Measurements from ENCODE around the gene TARS3.
A peak's percentile ranks its signal among the peaks of the same experiment; 100 is the strongest.
"Not testable (repeated sequence)": the region's sequence is repeated elsewhere in the genome, so short reads cannot be mapped to it uniquely, and the experiment has no call there.

The TARS3 gene

DNA sequence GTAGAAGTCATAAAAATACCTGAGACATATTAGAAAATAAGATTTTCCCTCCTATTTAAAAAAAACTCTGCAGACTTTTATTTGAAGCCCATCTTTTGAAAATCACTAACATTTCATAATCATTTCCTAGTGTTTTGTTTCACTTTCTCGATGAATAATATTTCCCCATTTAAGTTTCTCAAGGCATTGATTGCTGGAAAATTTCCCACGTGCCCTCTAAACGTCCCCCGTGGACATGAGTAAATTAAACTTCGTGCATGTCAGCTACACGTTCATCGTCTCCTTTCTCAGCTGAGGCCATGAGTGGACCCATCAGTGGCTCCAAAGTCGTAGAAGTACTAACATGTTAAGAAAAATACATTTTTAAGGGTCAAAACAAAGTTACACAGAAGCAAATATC lies 70.1 kb downstream of the TARS3 start:
- DNase-seq (ENCODE audit: low spot score), result no peak

DNA sequence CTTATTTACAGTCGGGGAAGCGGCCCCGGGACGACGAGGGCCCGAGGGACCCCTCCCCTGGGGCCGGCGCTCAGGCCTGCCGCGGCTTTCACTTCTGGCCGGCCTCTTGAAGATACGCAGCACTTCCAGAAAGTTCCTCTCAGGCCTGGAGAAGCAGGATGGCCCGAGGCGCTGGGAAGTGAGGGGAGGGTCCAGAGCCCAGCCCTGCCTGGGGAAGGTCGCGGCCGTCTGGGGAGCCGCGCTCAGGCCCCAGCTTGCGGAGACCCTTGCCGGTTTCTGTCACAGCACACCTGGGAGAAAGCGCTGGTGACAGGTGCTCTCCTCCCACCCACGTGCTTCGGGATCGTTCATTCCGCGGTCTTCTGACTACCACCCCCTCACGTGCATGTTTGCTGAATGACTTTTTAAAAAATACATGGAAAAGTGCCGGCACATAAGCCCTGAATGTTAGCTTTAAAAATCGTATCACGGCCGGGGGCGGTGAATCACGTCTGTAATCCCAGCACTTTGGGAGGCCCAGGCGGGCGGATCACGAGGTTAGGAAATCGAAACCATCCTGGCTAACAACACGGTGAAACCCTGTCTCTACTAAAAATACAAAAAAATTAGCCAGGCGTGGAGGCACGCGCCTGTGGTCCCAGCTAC lies 71.4 kb downstream of the TARS3 start:
- DNase-seq (ENCODE audit: low spot score), result no peak

- DNase-seq (ENCODE audit: low spot score), result peak; percentile 96
These were observed 72.0 kb downstream of the TARS3 start, which contains the start of gene TM2D3 for GRCh38 chr15:101652098-101652785. Gene TM2D3, minus strand, starts transcription at chr15:101652381. Its CDS starts 20 bp downstream, at chr15:101652361.

DNA sequence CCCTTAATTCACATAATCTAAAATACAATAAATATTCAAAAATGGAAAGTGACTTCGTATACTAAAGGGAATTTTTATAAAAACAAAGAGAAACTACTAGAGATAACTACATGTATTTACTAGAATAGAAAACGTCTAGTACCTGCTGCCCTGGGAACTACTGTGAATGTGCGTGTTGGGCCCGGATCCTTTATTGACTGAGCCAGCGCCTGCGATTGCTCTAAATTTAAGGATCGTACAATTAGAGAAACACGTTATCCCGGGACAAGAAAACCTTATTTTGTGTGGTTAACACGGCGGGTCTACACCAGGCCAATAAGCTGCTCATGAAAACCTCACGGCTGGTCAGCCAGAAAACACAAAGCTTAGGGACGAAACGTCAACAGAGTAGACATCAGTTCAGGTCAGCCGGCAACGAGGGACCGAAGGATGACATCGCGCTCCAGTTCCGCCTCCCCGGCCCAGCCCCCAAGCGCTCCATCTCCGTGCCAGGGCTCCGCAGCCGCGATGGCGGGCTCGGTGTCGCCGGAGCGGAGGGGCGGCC lies 72.6 kb downstream of the TARS3 start:
- DNase-seq (ENCODE audit: low spot score), result no peak

DNA sequence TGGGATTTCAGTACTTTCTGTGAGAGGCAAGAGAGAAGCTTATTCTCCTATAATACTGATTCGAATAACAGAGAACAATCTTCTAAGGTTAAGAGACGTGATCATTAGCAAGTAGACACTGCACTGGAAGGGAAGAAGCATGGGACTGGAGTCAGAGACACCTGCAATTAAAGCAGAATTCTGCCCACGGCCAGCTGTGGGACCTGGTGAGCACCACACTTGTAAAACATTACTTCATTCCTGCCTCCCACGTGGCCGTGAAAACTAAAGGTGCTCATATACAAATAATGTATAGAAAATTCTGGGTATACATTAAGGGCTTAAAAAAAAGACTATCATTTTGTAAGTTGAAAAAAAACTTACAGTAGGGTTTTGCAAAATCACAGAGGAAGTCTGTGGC lies 74.1 kb downstream of the TARS3 start:
- no peak for DNase-seq (ENCODE audit: low spot score)

DNA sequence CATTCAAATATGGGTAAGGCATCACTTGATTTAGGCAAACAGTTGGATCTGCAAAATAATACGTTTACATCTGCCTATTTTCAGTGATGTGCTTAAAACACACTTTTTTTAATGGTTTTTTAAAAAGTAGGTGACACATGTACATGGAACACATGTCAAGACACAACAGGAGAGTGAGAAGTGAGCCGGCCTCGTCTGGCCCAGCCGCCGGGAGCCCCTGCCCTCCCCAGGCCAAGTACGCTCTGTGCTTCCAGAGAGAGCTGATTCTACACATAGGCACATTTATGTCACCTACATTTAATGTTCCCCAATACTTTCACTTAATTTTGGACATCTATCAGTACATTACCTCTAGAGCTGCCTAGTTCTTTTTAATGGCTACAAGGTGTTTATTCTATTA lies 75.9 kb downstream of the TARS3 start:
- no peak for DNase-seq (ENCODE audit: low spot score)

DNA sequence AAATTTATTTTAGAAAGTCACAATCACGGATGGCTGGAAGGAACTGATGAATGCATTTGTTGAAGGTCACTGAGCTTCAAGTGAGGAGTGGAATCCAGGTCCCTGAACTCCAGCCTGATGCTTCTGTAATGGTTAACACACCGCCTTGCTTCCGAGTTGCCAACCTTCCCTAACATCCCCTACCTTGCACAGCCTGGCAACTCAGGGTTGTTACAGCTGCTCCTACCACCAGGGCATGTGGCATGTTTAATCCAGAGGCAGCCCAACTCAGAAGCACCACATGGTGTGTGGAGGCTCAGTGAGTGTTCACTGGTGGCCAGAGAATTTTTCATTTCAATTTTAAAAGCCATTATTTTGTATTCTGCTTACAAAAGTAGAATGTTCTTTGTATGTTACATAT lies 77.0 kb downstream of the TARS3 start:
- DNase-seq (ENCODE audit: low spot score), result no peak

DNA sequence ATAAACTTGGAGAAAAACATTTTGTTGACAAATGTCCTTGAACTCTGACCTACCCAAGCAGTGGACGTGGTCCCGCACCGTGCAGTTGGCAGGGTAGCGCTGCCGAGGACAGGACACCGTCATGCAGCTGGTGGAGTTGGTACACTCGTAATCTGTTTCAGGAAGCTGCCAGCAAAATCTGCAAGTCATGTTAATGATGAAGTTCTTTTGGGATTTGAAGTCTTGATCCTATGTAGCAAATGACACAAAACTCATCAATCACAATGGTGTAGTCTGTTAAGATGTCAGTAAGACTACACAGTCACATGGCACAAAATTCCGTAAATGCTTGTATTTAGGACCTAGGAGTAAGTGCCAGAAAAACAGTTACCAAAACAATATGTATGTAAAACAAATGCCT lies 77.6 kb downstream of the TARS3 start:
- no peak for DNase-seq (ENCODE audit: low spot score)

DNA sequence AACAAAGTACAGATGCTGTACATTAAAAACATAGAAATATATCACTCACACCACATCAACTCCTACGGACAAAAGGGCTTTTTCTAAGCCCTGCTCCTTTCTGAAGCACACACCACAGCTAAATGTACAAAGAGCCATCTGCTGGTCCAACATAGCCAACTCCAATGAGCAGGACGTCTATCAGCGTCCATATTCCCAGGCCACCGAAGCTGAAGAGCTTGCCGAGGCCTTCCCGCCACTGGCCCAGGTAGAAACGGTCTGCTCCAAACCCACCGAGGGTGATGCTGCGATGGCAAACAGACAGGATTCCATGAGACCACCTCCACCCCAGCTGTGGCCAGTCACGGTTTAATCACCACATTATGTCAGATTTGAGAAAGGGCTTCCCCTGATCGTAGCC lies 81.9 kb downstream of the TARS3 start:
- no peak for DNase-seq (ENCODE audit: low spot score)

GRCh38 chr15:101641894-101642293 lies 82.4 kb downstream of the TARS3 start:
- DNase-seq (ENCODE audit: low spot score), result peak; percentile 34

DNA sequence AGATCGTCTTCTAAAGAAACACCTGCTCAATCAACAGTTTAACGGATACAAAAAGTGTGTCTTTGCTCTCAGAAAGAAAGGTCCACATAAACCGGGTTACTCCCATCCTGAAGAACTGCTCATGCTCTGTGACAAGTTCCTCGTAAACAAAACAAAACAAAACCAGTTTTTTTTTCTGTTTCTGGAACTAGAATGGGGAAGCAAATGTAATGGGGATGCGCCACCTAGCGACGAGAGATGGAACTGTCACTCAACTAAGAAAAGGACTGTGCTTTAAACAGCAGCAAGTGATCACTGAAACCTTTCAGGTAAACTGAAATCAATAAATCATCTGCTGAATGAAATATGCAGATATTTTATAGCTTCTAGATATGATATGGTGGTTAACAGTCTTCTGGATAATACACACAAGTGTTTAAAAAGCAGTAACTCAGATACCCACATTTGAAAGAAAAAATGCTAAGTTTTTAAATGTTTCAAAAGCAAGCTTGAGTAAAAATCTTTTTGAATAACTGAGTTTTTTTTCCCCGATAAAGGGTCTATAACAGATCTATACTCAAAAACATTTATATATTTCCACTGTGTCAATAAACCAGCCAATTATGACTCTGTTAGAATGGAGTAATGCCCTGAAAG lies 83.0 kb downstream of the TARS3 start:
- DNase-seq (ENCODE audit: low spot score), result peak; percentile 66

DNA sequence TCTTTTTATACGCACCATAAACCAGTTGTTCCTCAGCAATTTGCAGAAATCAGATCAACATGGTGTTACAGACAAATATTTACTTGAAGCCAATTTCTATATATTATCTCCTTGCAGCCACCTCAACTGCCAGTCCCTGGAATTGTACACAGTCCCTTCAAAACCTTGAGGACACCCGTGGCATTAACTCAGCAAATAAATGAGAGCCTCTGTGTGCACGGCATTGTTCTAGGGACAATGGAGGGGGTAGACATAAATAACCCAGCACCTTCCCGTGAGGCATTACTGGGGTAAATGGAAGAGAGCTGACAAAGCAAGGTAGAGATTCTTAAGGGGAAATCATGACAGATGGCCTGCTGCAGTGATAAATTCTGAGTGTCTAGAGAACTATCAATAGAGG lies 84.6 kb downstream of the TARS3 start:
- DNase-seq (ENCODE audit: low spot score), result no peak

DNA sequence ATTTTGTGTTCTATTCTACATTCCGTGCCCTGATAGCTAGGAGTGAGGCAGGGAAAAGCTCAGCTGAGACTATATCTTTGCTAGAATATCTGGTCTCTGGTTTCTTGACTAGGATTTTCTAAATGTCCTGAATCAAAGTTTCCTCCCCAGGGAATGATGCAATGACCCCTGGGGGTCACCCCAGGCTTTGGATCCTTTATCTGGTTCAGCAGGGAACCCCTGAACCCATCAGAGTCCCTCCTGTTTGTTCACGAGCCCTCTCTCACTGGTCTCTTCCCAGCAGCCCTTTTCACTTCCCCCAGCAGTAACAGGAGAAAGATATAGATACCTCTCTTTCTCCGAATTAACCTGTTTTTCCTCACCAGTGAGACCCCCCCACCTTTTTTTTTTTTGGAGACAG lies 86.4 kb downstream of the TARS3 start:
- DNase-seq (ENCODE audit: low spot score), result no peak

- DNase-seq (ENCODE audit: low spot score), result no peak
These were observed 86.8 kb downstream of the TARS3 start for GRCh38 chr15:101637516-101637915.

GRCh38 chr15:101637038-101637437 lies 87.2 kb downstream of the TARS3 start:
- DNase-seq (ENCODE audit: low spot score), result no peak

- DNase-seq (ENCODE audit: low spot score), result no peak
These were observed 88.1 kb downstream of the TARS3 start for GRCh38 chr15:101635944-101636727.

- DNase-seq (ENCODE audit: low spot score), result no peak
These were observed 90.9 kb downstream of the TARS3 start for GRCh38 chr15:101633356-101633755.

- DNase-seq (ENCODE audit: low spot score), result not testable (repeated sequence)
These were observed 97.5 kb downstream of the TARS3 start for GRCh38 chr15:101626729-101627128.

DNA sequence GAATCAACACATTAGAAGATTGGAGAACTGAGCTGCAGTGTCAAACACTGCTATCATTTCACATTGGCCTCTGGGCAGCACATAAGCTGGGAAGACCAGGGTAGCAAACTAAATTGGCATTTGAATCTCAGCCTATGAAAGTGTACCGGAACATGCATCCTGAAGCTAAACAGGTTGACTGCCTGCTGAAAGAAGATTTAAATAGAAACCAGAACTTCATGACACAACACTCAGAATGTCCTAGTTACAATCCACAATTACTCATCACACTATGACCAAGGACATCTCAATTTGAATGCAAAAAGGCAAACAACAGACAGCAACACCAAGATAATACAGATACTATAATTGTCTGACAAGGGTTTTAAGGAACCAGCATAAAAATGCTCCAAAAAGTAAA lies 98.3 kb downstream of the TARS3 start:
- DNase-seq (ENCODE audit: low spot score), result no peak

GRCh38 chr15:101625184-101625583 lies 99.1 kb downstream of the TARS3 start:
- no peak for DNase-seq (ENCODE audit: low spot score)

GRCh38 chr15:101623367-101624304 lies 100.6 kb downstream of the TARS3 start:
- no peak for DNase-seq (ENCODE audit: low spot score)
